ENCODE data around the gene LYZL1. TPM values are rescaled to one million over a fixed set of nuclear protein-coding genes. Genes with fewer than 3 reads are reported as not detected.

LYZL1 gene
- total RNA-seq, 2 donors from 2014 or later: not detected

DNA sequence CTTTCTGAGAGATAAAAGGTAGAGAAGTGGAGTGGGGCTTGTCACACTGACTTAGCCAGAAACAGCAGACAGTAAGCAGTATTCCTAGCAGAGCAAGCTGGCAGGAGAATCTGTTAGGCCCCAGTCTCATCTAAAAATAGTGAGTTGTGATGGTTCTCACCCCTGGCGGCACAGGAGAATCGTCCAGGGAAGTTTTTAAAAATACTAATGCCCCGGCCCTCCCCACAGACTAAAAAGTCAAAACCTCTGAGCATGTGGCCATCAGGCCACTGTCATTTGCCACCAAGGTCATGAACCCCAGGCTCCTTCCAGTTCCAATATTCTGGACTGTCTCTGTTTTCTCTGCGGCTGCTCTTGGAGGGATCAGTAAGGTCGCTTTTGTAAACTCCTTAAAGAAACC is 34.0 kb downstream of the LYZL1 start:
- H3K27ac ChIP-seq: no peak overlapping the region
- peaks cover 22% of the 10 kb centered on the region for H3K4me1 ChIP-seq
- H3K36me3 ChIP-seq (replicated peaks in 1 of 2; ENCODE audit: insufficient read depth in 1 of 2, low read depth in 2 of 2): no peaks in the 10 kb centered on the region
- 66 to 91% methylated on average over 5 of the region's 5 CpGs for WGBS, 2 donors
- H3K4me3 ChIP-seq: no peak overlapping the region
- TF ChIP-seq POLR2A (IDR thresholded peaks at IDR 0.05): no peak
- TF ChIP-seq, protein P1, sequence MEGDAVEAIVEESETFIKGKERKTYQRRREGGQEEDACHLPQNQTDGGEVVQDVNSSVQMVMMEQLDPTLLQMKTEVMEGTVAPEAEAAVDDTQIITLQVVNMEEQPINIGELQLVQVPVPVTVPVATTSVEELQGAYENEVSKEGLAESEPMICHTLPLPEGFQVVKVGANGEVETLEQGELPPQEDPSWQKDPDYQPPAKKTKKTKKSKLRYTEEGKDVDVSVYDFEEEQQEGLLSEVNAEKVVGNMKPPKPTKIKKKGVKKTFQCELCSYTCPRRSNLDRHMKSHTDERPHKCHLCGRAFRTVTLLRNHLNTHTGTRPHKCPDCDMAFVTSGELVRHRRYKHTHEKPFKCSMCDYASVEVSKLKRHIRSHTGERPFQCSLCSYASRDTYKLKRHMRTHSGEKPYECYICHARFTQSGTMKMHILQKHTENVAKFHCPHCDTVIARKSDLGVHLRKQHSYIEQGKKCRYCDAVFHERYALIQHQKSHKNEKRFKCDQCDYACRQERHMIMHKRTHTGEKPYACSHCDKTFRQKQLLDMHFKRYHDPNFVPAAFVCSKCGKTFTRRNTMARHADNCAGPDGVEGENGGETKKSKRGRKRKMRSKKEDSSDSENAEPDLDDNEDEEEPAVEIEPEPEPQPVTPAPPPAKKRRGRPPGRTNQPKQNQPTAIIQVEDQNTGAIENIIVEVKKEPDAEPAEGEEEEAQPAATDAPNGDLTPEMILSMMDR (IDR thresholded peaks at IDR 0.05): no peak
- no peaks in the 10 kb centered on the region for H3K27me3 ChIP-seq
- ATAC-seq (no peak), DNase-seq (no peak)
- no peaks in the 10 kb centered on the region for H3K9me3 ChIP-seq
- intact Hi-C loops (cut with DNase I): no loop called here

DNA sequence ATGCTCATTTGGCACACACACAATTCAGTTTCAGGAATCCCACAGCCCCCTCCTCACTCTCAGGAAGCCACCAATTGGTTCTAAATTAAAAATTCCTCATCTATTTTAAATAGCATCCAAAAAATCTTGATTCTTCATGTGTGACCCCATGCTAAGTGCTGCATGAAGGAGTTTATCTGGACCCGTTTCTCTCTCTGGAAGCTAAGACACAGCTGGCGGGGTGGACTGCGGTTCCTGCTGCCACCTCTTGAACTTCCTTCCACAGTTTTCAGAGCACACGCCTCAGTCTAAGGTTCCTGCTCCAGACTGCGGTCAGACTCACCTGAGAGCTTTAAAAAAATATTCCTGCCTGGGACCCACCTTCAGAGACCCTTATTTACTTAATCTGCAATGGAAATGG is 34.5 kb downstream of the LYZL1 start:
- no peak overlapping the region for H3K4me3 ChIP-seq
- no peaks in the 10 kb centered on the region for H3K36me3 ChIP-seq (replicated peaks in 1 of 2; ENCODE audit: insufficient read depth in 1 of 2, low read depth in 2 of 2)
- DNase-seq (no peak), ATAC-seq (no peak)
- H3K4me1 ChIP-seq: peaks cover 18% of the 10 kb centered on the region
- H3K27ac ChIP-seq: no peak overlapping the region
- intact Hi-C loops (cut with DNase I): no loop called here
- 69 to 78% methylated on average over 5 of the region's 5 CpGs for WGBS, 2 donors
- TF ChIP-seq, protein P1 (IDR thresholded peaks at IDR 0.05): no peak
- no peak for TF ChIP-seq POLR2A (IDR thresholded peaks at IDR 0.05)
- no peaks in the 10 kb centered on the region for H3K9me3 ChIP-seq
- no peaks in the 10 kb centered on the region for H3K27me3 ChIP-seq

DNA sequence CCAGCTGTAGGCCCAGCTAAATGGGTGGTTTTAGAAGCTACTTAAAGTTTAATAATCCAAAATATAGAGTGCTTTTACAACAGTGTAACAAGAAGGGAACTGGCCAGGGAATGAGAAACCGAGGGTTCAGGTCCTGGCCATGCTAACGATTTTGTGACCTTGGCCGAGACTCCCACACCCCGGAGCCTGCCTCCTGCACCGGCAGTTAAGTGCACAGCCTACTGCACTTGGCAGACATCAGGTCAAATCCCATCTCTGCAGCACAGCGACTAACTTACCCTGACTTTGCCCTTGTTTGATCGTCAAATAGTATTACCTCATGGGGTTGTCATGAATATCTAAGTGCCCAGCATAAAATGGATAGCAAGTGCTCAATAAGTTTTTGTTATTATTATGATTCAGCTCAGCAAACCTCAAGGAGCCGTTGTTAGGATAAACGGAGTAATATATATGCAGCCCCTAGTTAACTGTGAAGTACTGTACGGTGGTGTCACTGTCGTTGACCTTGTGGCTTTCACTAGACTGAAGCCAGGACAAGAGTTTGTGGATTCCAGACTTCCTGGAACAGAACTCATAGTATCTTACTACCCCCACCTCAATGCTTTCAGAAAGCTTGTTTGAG is 35.5 kb downstream of the LYZL1 start:
- H3K27ac ChIP-seq: no peak overlapping the region
- TF ChIP-seq, protein P1 (IDR thresholded peaks at IDR 0.05): no peak
- TF ChIP-seq POLR2A (IDR thresholded peaks at IDR 0.05): no peak
- no peak overlapping the region for H3K4me3 ChIP-seq
- 39 to 54% methylated on average over 11 of the region's 11 CpGs for WGBS, 2 donors
- no peaks in the 10 kb centered on the region for H3K36me3 ChIP-seq (replicated peaks in 1 of 2; ENCODE audit: insufficient read depth in 1 of 2, low read depth in 2 of 2)
- H3K9me3 ChIP-seq: no peaks in the 10 kb centered on the region
- H3K4me1 ChIP-seq: peaks cover 8% of the 10 kb centered on the region
- ATAC-seq: no peak
- intact Hi-C loops (cut with DNase I): no loop called here
- no peak for DNase-seq
- H3K27me3 ChIP-seq: no peaks in the 10 kb centered on the region

DNA sequence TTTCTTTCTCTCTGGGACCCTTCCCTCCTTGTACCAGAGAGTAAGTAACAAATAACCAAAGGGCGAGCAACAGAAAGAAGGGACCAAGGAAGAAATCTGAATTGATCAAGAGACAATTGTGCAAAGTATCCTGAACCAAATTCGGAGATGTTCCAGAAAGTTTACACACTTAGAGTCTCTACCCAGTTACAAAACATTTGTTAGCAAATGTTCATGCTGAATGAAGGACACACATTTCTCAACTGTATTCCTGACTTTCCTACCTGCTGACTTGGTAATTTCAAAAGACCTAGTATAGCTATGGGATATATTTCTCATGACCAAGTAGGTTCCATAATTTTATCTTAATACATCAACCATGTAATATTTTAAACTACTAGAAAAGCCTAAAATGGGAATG is 37.4 kb downstream of the LYZL1 start:
- 80 to 88% methylated on average over 2 of the region's 2 CpGs for WGBS, 2 donors

More for the DNA sequence above, 37.4 kb downstream of the LYZL1 start:
- no peak for ATAC-seq
- H3K27me3 ChIP-seq: no peaks in the 10 kb centered on the region
- intact Hi-C loops (cut with DNase I): no loop called here
- no peak overlapping the region for H3K27ac ChIP-seq
- no peaks in the 10 kb centered on the region for H3K36me3 ChIP-seq (replicated peaks in 1 of 2; ENCODE audit: insufficient read depth in 1 of 2, low read depth in 2 of 2)
- no peaks in the 10 kb centered on the region for H3K9me3 ChIP-seq
- peaks cover 7% of the 10 kb centered on the region for H3K4me1 ChIP-seq
- no peak for TF ChIP-seq POLR2A (IDR thresholded peaks at IDR 0.05)
- TF ChIP-seq, protein P1 (IDR thresholded peaks at IDR 0.05): no peak
- no peak for DNase-seq
- H3K4me3 ChIP-seq: no peak overlapping the region
